H4 (cell line): ENCODE data around the gene OCA2. TPM values are rescaled to one million over a fixed set of nuclear protein-coding genes. Genes with fewer than 3 reads are reported as not detected.
"Not testable (repeated sequence)": the region's sequence is repeated elsewhere in the genome, so short reads cannot be mapped to it uniquely, and the experiment has no call there.

ENCODE experiments used
- DNase-seq: peaks from one replicate; pipeline ENCODE4 v3.0.0-alpha.2; 2015; ENCODE audit warnings: low spot score
- total RNA-seq: library from RNA; depleted of rRNA; stranded (reverse); fragments of >200 nt; shearing (Covaris generic); gene quantifications from 2 replicates; pipeline ENCODE4 v1.2.3, GENCODE V29; 2014; rRNA removed

Gene OCA2
- total RNA-seq, 1 experiment from 2014 or later = 0.12 TPM

DNA sequence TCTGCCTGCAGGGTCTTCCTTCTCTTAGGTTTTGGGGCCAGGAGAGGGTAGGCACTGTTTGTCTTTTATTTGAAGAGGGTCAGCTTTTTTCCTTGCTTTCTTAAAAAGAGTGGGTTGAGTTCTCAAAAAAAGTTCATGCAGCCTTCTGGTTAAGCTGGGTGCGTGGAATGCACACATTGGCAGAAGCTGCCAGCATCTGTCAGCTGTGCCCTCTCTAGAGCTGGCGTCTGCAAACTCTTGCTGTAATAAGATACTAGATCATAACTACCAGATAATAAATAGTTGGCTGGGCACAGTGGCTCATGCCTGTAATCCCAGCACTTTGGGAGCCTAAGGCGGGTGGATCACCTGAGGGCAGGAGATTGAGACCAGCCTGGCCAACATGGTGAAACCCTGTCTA, 373.4 kb downstream of the OCA2 start:
- DNase-seq = no peak

DNA sequence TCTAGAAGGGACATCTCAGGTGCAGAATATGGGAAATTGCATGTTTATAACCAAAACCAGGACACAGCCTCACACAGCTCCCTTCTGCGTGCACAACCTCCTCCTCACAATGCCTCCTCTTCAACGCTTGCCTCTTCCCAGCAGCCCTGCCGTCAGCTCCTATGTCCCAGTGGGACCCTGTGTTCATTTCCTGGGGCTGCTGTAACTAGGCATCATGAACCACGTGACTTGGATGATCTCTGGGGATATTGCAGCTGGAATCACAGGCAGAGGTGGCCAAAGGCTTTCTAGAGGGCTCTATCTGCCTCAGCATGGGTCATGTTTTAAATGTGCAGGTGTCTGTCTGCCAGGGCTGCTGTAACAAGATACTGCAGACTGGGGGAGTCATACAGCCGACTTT, 375.3 kb downstream of the OCA2 start:
- DNase-seq = no peak

DNA sequence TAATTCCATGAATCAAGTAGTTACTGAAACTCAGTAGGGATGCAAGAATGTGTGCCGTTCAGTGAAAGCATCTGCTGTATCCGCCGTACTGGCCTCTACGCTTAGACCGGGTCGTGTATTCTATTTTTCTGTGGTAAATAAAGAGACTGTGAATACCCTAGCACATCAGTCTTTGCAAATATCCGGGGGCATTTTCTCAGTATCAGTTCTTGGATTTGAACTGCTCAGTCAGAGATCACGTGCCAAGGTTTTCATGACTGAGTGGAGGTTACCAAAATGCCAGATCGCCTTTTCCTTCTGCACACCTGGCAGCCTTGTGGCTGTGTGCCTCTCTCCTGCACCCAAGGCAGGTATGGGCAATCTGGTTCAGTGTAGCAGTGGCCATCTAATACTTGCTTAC, 377.0 kb downstream of the OCA2 start:
- DNase-seq = no peak

DNA sequence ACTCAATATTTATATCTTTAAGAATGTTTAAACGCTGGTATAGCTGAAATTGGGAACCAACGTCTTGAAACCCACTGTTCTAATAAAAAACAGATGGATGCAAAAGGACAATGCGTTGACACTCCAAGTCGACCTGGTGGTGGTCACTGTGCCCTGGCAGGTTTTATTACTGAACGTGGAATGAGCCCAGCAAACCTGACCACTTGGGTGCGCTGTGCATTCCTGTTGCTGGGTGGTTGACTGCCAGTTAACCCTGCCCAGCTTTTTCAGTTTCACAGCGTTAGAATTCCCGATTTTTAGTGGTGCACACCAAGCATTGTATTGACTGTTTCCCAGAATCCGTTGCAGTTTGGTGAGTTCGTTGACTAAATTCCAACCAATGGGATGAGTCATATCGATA, 384.4 kb downstream of the OCA2 start:
- no peak for DNase-seq

DNA sequence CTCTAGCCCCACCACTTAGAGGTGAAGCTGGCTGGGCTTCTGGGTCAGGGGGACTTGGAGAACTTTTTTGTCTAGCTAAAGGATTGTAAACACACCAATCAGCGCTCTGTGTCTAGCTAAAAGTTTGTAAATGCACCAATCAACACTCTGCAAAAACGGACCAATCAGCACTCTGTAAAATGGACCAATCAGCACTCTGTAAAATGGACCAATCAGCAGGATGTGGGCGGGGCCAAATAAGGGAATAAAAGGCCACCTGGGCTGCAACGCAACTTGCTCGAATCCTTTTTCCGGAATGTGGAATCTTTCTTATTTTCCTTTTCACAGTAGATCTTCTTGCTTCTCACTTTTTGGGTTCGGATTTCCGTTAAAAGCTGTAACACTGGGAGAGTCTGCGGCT, 385.3 kb downstream of the OCA2 start:
- DNase-seq = not testable (repeated sequence)

DNA sequence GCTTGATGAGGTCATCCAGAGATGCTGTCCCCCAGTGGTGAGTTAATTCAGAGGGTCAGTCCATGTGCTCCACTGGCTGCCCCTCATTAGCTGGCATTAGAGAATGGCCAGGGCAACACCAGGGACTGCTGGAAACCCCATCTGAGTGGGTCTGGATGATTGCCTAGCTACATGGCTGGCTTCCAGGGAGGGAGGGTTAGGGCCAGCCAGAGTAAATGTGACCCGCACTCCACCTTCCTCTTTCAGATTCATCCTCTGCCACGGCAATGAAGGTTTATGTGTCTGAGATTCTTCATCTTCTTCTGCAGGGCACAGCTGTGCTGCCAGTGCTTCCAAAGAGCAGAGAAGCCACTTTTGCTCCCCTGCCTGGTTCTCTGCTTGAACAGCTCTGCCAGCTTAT, 391.9 kb downstream of the OCA2 start:
- DNase-seq = no peak

DNA sequence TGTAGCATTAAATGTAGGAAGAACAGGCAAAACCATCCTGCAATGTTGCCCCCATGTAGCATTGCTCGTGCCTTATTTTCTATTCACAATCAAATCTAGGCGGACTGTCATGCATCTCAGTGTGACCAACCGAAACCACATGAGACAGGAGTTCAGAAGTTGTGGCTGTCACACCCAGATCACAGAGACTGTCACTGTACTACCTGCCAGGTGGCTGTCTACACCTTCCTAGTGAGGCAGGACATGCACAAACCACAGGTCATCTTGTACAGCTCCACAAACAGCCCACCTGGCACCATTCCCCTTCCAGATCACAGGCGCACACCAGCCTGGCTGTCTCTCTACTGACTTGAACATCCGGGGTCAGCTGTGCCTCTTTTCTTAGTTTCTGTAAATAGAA, 392.8 kb downstream of the OCA2 start:
- DNase-seq = no peak

DNA sequence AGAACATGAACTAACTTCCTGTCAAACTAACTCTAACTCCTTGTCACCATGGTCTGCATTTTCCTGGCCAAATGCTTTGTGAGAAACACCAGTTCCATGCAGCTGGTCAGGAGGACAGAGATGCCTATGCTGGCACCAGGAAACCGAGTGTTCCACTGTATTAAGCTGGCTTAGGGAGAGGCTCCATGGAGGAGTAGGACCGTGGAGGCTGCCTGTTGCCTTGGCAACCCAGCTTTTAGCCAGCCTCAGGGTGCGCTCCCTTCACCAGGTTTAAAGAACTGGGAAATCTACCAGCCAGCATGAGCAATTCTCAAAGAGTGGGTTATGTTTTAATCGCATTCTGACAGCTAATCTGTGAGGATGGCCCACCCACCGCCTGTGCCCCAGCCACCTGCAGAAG, 394.1 kb downstream of the OCA2 start:
- no peak for DNase-seq

Other genes starting within 250 kb of the OCA2 start
- 14.0 and 23.0 TPM in 2 replicates for gene HERC2, start 222.9 kb upstream of the OCA2 start, total RNA-seq